Activated T-helper 2 cell treated with anti-CD3 and anti-CD28 coated beads, Interferon-gamma antibody, Interleukin-2, Interleukin-4, amounts not matched to agents 10 μg/mL and 5 μg/mL and 100 μg/mL, durations not matched to agents 14 hours and 24 hours and 36 hours (primary cell): ENCODE results near the gene OR5D16. TPM values are rescaled to one million over a fixed set of nuclear protein-coding genes. Genes with fewer than 3 reads are reported as not detected.
"Not testable (repeated sequence)": the region's sequence is repeated elsewhere in the genome, so short reads cannot be mapped to it uniquely, and the experiment has no call there.

Experiments used
- DNase-seq: peaks from one replicate; pipeline ENCODE4 v3.0.0; 2021; ENCODE audit warnings: low spot score
- H3K27ac Mint-ChIP-seq: one replicate; pipeline ENCODE4 v1.8.0; 2021; ENCODE audit warnings: mixed read lengths
- H3K27me3 Mint-ChIP-seq: one replicate; pipeline ENCODE4 v1.8.0; 2021; ENCODE audit warnings: low read depth, mixed read lengths
- H3K36me3 Mint-ChIP-seq: one replicate; pipeline ENCODE4 v1.8.0; 2021; ENCODE audit warnings: low read depth, mixed read lengths
- H3K4me1 Mint-ChIP-seq: one replicate; pipeline ENCODE4 v1.8.0; 2021; ENCODE audit warnings: low read depth, mixed read lengths
- H3K4me3 Mint-ChIP-seq: one replicate; pipeline ENCODE4 v1.8.0; 2021; ENCODE audit warnings: low read depth, mild to moderate bottlenecking, moderate library complexity, mixed read lengths
- H3K9me3 Mint-ChIP-seq: one replicate; pipeline ENCODE4 v1.8.0; 2021; ENCODE audit warnings: mixed read lengths
- intact Hi-C: fragments of 100-400 bp; cut with micrococcal nuclease; formaldehyde crosslinking; loops from one replicate; pipeline ENCODE4 v1.15.1; 2023
- total RNA-seq: library from RNA; stranded (reverse); gene quantifications from 2 replicates; pipeline ENCODE4 v1.2.3, GENCODE V29; 2022

The OR5D16 gene
- total RNA-seq, result not detected in 2 replicates

- Mint-ChIP-seq H3K4me1 (no peaks in the 10 kb centered on the region), H3K27me3 (no peaks in the 10 kb centered on the region), H3K4me3 (no peak within 1 kb of the TSS), H3K27ac (no peak within 1 kb of the TSS), H3K36me3 (no peaks in the 10 kb centered on the region), H3K9me3 (peaks cover 45% of the 10 kb centered on the region)
- intact Hi-C loops, result no loop called here
- DNase-seq, result no peak
These were observed at the start of gene OR5D16 for GRCh38 chr11:55838452-55838851. TSS of gene OR5D16 (plus strand) at chr11:55838752. CDS start at chr11:55838752, 0 bp downstream.

GRCh38 chr11:55791606-55792005 is 46.9 kb upstream of the OR5D16 start:
- intact Hi-C loops, result no loop called here
- Mint-ChIP-seq H3K4me3 (no peak overlapping the region), H3K9me3 (peaks cover 38% of the 10 kb centered on the region), H3K27me3 (no peaks in the 10 kb centered on the region), H3K4me1 (no peaks in the 10 kb centered on the region), H3K36me3 (no peaks in the 10 kb centered on the region), H3K27ac (no peak overlapping the region)
- no peak for DNase-seq

GRCh38 chr11:55793321-55793720 is 45.2 kb upstream of the OR5D16 start:
- Mint-ChIP-seq H3K9me3 (peaks cover 30% of the 10 kb centered on the region), H3K27ac (no peak overlapping the region), H3K4me3 (no peak overlapping the region), H3K27me3 (no peaks in the 10 kb centered on the region), H3K4me1 (no peaks in the 10 kb centered on the region), H3K36me3 (no peaks in the 10 kb centered on the region)
- no peak for DNase-seq
- intact Hi-C loops, result no loop called here

- intact Hi-C loops, result no loop called here
These were observed 43.3 kb upstream of the OR5D16 start, which contains the start of gene OR5D14 for GRCh38 chr11:55795256-55795655. TSS of gene OR5D14 (plus strand) at chr11:55795556. CDS start at chr11:55795556, 0 bp downstream.

GRCh38 chr11:55806248-55806647 is 32.3 kb upstream of the OR5D16 start:
- Mint-ChIP-seq H3K4me3 (no peak overlapping the region), H3K36me3 (no peaks in the 10 kb centered on the region), H3K27me3 (no peaks in the 10 kb centered on the region), H3K27ac (no peak overlapping the region), H3K9me3 (peaks cover 46% of the 10 kb centered on the region), H3K4me1 (no peaks in the 10 kb centered on the region)
- DNase-seq, result no peak
- intact Hi-C loops, result no loop called here

More at GRCh38 chr11:55795256-55795655, 43.3 kb upstream of the OR5D16 start, which contains the start of gene OR5D14:
- Mint-ChIP-seq H3K36me3 (no peaks in the 10 kb centered on the region), H3K4me3 (no peak within 1 kb of the TSS), H3K27me3 (no peaks in the 10 kb centered on the region), H3K9me3 (peaks cover 44% of the 10 kb centered on the region), H3K27ac (no peak within 1 kb of the TSS), H3K4me1 (no peaks in the 10 kb centered on the region)
- DNase-seq, result no peak

GRCh38 chr11:55811067-55811466 is 27.5 kb upstream of the OR5D16 start, which contains the start of gene OR5L1:
TSS of gene OR5L1 (plus strand) at chr11:55811367. CDS start at chr11:55811467, 100 bp downstream.
- DNase-seq, result no peak
- Mint-ChIP-seq H3K27me3 (no peaks in the 10 kb centered on the region), H3K9me3 (peaks cover 44% of the 10 kb centered on the region), H3K27ac (no peak within 1 kb of the TSS), H3K4me1 (no peaks in the 10 kb centered on the region), H3K4me3 (no peak within 1 kb of the TSS), H3K36me3 (no peaks in the 10 kb centered on the region)
- intact Hi-C loops, result no loop called here

GRCh38 chr11:55819330-55819729 is 19.2 kb upstream of the OR5D16 start, which contains the start of gene OR5D18:
TSS of gene OR5D18 (plus strand) at chr11:55819630. CDS start at chr11:55819630, 0 bp downstream.
- intact Hi-C loops, result no loop called here
- Mint-ChIP-seq H3K4me1 (no peaks in the 10 kb centered on the region), H3K36me3 (no peaks in the 10 kb centered on the region), H3K4me3 (no peak within 1 kb of the TSS), H3K27me3 (no peaks in the 10 kb centered on the region), H3K27ac (no peak within 1 kb of the TSS), H3K9me3 (peaks cover 49% of the 10 kb centered on the region)
- no peak for DNase-seq

GRCh38 chr11:55826919-55827318 is 11.6 kb upstream of the OR5D16 start, which contains the start of gene OR5L2:
TSS of gene OR5L2 (plus strand) at chr11:55827219. CDS start at chr11:55827219, 0 bp downstream.
- Mint-ChIP-seq H3K4me3 (no peak within 1 kb of the TSS), H3K4me1 (no peaks in the 10 kb centered on the region), H3K27me3 (no peaks in the 10 kb centered on the region), H3K36me3 (no peaks in the 10 kb centered on the region), H3K27ac (no peak within 1 kb of the TSS), H3K9me3 (peaks cover 21% of the 10 kb centered on the region)
- intact Hi-C loops, result no loop called here
- no peak for DNase-seq

- H3K36me3 Mint-ChIP-seq, result no peaks in the 10 kb centered on the region
- DNase-seq, result no peak
- no peaks in the 10 kb centered on the region for H3K4me1 Mint-ChIP-seq
- intact Hi-C loops, result no loop called here
- no peak overlapping the region for H3K4me3 Mint-ChIP-seq
- H3K27me3 Mint-ChIP-seq, result no peaks in the 10 kb centered on the region
- no peak overlapping the region for H3K27ac Mint-ChIP-seq
- H3K9me3 Mint-ChIP-seq, result peaks cover 46% of the 10 kb centered on the region
These were observed 8.9 kb downstream of the OR5D16 start for GRCh38 chr11:55847453-55847852.

GRCh38 chr11:55849037-55849436 is 10.5 kb downstream of the OR5D16 start:
- Mint-ChIP-seq H3K27ac (no peak overlapping the region), H3K36me3 (no peaks in the 10 kb centered on the region), H3K9me3 (peaks cover 56% of the 10 kb centered on the region), H3K4me3 (no peak overlapping the region), H3K4me1 (no peaks in the 10 kb centered on the region), H3K27me3 (no peaks in the 10 kb centered on the region)
- intact Hi-C loops, result no loop called here
- no peak for DNase-seq

GRCh38 chr11:55852141-55852540 is 13.6 kb downstream of the OR5D16 start:
- peaks cover 34% of the 10 kb centered on the region for H3K9me3 Mint-ChIP-seq
- intact Hi-C loops, result no loop called here
- no peaks in the 10 kb centered on the region for H3K36me3 Mint-ChIP-seq
- no peaks in the 10 kb centered on the region for H3K4me1 Mint-ChIP-seq
- DNase-seq, result no peak
- H3K4me3 Mint-ChIP-seq, result no peak overlapping the region
- H3K27me3 Mint-ChIP-seq, result no peaks in the 10 kb centered on the region
- H3K27ac Mint-ChIP-seq, result no peak overlapping the region

GRCh38 chr11:55854704-55855103 is 16.2 kb downstream of the OR5D16 start:
- Mint-ChIP-seq H3K27ac (no peak overlapping the region), H3K4me3 (no peak overlapping the region), H3K9me3 (peaks cover 40% of the 10 kb centered on the region), H3K27me3 (no peaks in the 10 kb centered on the region), H3K36me3 (no peaks in the 10 kb centered on the region), H3K4me1 (no peaks in the 10 kb centered on the region)
- DNase-seq, result no peak
- intact Hi-C loops, result no loop called here

- H3K9me3 Mint-ChIP-seq, result peaks cover 41% of the 10 kb centered on the region
- not testable (repeated sequence) for H3K36me3 Mint-ChIP-seq
These were observed 28.8 kb downstream of the OR5D16 start for GRCh38 chr11:55867354-55867753.

GRCh38 chr11:55872731-55873130 is 34.2 kb downstream of the OR5D16 start:
- H3K4me1 Mint-ChIP-seq, H3K36me3 Mint-ChIP-seq, H3K27ac Mint-ChIP-seq, H3K27me3 Mint-ChIP-seq, intact Hi-C loops, DNase-seq, H3K4me3 Mint-ChIP-seq: not testable (repeated sequence)
- peaks cover 30% of the 10 kb centered on the region for H3K9me3 Mint-ChIP-seq

More at GRCh38 chr11:55867354-55867753, 28.8 kb downstream of the OR5D16 start:
- H3K27ac Mint-ChIP-seq, H3K27me3 Mint-ChIP-seq, intact Hi-C loops, H3K4me3 Mint-ChIP-seq, H3K4me1 Mint-ChIP-seq, DNase-seq: not testable (repeated sequence)
